ENCODE results near the gene TMEM187.

- TF ChIP-seq CTCF (IDR thresholded peaks at IDR 0.05) (no peak), EZH2 (IDR thresholded peaks at IDR 0.05; ENCODE audit: borderline replicate concordance, insufficient read depth, low read depth, low read length, poor library complexity, severe bottlenecking) (no peak)
These were observed 36.0 kb downstream of the TMEM187 start for GRCh38 chrX:154008521-154008920.
